Stomach (tissue), 4 donors: ENCODE measurements around the gene ARHGAP24.

Experiments
- EP300 ChIP-seq: sonication (generic); formaldehyde crosslinking; IDR thresholded peaks from one replicate; pipeline ENCODE4 v1.6.1; 2017; ENCODE audit warnings: antibody characterized with exemption
- TF ChIP-seq, protein P1 (sequence below), 7 experiments: fragments of 450-650 bp in 4 of 7; fragments of 200-600 bp in 3 of 7; sonication (generic) in 3 of 7; IDR thresholded peaks; one replicate each; pipeline ENCODE4 v1.5.1; 2016 to 2019; ENCODE audit warnings: antibody characterized with exemption in 7 of 7, control low read depth in 2 of 7, mild to moderate bottlenecking in 1 of 7

GRCh38 chr4:85672116-85672515 lies 197.2 kb downstream of the ARHGAP24 start:
- TF ChIP-seq, protein P1, sequence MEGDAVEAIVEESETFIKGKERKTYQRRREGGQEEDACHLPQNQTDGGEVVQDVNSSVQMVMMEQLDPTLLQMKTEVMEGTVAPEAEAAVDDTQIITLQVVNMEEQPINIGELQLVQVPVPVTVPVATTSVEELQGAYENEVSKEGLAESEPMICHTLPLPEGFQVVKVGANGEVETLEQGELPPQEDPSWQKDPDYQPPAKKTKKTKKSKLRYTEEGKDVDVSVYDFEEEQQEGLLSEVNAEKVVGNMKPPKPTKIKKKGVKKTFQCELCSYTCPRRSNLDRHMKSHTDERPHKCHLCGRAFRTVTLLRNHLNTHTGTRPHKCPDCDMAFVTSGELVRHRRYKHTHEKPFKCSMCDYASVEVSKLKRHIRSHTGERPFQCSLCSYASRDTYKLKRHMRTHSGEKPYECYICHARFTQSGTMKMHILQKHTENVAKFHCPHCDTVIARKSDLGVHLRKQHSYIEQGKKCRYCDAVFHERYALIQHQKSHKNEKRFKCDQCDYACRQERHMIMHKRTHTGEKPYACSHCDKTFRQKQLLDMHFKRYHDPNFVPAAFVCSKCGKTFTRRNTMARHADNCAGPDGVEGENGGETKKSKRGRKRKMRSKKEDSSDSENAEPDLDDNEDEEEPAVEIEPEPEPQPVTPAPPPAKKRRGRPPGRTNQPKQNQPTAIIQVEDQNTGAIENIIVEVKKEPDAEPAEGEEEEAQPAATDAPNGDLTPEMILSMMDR (IDR thresholded peaks at IDR 0.05) = no peak
- no peak for TF ChIP-seq EP300
